DOHH2 (cell line): ENCODE measurements around the gene GOLGA2.

ENCODE experiments used
- EZH2phosphoT487 ChIP-seq: fragments of 200-600 bp; sonication (generic); IDR thresholded peaks from 2 replicates; pipeline ENCODE4 v1.6.1; 2017; ENCODE audit warnings: borderline replicate concordance, mild to moderate bottlenecking, antibody characterized with exemption, low read length, moderate library complexity, mixed read lengths
- TF ChIP-seq, protein P1 (sequence below): fragments of 200-600 bp; sonication (generic); IDR thresholded peaks from one replicate; pipeline ENCODE4 v1.5.1; 2014; ENCODE audit warnings: antibody characterized with exemption, mild to moderate bottlenecking, low read depth, low read length; ENCODE audit not compliant: poor library complexity, severe bottlenecking

DNA sequence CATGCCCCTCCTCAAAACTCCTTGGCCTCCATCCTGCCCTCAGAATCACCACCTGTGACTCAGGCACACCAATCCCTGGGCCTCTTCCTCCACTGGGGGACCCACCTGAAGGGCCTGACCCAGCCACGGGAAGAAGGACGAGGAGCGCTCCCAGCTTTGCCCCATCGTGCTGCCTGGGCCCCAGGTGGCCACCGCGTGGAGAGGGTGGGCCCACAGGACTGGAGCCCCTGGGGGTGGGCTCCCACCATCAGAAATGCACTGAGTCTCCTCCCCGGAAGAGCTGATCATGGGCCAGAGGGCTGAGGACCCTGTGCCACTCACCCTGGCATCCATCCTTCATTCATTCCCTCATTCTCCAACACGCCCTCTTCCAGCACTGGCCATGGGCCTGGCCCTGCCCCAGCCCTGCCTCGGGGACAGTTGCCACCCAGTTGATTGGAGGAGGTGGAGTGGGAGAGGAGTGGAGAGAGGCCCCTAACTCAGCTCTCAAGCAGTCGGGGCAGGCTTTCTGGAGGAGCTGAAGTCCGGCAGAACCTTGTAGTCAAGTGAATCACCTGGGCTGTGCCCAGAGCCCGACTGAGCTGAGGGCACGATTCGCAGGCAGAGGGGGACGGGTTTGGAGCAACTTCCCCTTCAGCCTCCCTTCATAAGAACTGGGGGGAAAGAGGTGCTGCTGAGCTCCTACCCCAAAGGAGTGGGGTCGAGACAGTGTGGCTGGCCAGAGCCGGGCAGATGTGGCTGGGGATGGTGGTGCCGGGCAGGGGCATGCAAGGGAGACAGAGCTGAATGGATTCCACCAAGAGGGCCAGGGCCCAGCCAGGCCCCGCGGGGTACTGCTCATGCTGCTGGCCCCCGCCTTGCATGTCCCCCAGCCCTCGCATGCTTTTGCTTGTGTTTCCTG is 43.0 kb downstream of the GOLGA2 start:
- TF ChIP-seq, protein P1, sequence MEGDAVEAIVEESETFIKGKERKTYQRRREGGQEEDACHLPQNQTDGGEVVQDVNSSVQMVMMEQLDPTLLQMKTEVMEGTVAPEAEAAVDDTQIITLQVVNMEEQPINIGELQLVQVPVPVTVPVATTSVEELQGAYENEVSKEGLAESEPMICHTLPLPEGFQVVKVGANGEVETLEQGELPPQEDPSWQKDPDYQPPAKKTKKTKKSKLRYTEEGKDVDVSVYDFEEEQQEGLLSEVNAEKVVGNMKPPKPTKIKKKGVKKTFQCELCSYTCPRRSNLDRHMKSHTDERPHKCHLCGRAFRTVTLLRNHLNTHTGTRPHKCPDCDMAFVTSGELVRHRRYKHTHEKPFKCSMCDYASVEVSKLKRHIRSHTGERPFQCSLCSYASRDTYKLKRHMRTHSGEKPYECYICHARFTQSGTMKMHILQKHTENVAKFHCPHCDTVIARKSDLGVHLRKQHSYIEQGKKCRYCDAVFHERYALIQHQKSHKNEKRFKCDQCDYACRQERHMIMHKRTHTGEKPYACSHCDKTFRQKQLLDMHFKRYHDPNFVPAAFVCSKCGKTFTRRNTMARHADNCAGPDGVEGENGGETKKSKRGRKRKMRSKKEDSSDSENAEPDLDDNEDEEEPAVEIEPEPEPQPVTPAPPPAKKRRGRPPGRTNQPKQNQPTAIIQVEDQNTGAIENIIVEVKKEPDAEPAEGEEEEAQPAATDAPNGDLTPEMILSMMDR = no peak
- no peak for TF ChIP-seq EZH2phosphoT487
